RWPE2 (cell line): ENCODE data around the gene ERCC8.

ENCODE experiments used
- ATAC-seq: fragments of 200-7000 bp; cut with Tn5 transposase; 3 replicates; pipeline ENCODE4 v1.9.1; 2021; ENCODE audit warnings: low read depth
- DNase-seq: peaks from one replicate; pipeline ENCODE4 v3.0.0-alpha.2; 2020; ENCODE audit warnings: low spot score
- H3K27ac ChIP-seq: fragments of 450-650 bp; 2 replicates; pipeline ENCODE4 v1.5.1; 2017; ENCODE audit warnings: mild to moderate bottlenecking; ENCODE audit not compliant: poor library complexity, severe bottlenecking
- H3K27me3 ChIP-seq: fragments of 250-450 bp; sonication (Bioruptor Pico); 2 replicates; pipeline ENCODE4 v1.5.1; 2021; ENCODE audit warnings: mild to moderate bottlenecking, moderate library complexity; ENCODE audit not compliant: insufficient read depth, poor library complexity, severe bottlenecking
- H3K36me3 ChIP-seq: fragments of 250-450 bp; sonication (Bioruptor Pico); 2 replicates; pipeline ENCODE4 v1.5.1; 2020; ENCODE audit warnings: low read depth, mild to moderate bottlenecking, moderate library complexity
- H3K4me1 ChIP-seq: fragments of 250-450 bp; sonication (Bioruptor Pico); 2 replicates; pipeline ENCODE4 v1.5.1; 2021; ENCODE audit warnings: mild to moderate bottlenecking, moderate library complexity; ENCODE audit not compliant: insufficient read depth, poor library complexity, severe bottlenecking
- H3K4me3 ChIP-seq: fragments of 250-450 bp; sonication (Bioruptor Pico); 2 replicates; pipeline ENCODE4 v1.5.1; 2021; ENCODE audit warnings: mild to moderate bottlenecking, moderate library complexity; ENCODE audit not compliant: severe bottlenecking
- H3K9me3 ChIP-seq: fragments of 250-450 bp; sonication (Bioruptor Pico); 2 replicates; pipeline ENCODE4 v1.5.1; 2021; ENCODE audit warnings: mild to moderate bottlenecking, moderate library complexity; ENCODE audit not compliant: severe bottlenecking
- CTCF ChIP-seq: fragments of 450-650 bp; IDR thresholded peaks from one replicate; pipeline ENCODE4 v1.5.1; 2017; ENCODE audit warnings: mild to moderate bottlenecking, moderate library complexity; ENCODE audit not compliant: poor library complexity, severe bottlenecking

The ERCC8 gene

GRCh38 chr5:60827201-60827600 is 117.7 kb downstream of the ERCC8 start:
- no peak for TF ChIP-seq CTCF
- Histone ChIP-seq H3K9me3 (no peaks in the 10 kb centered on the region), H3K4me1 (no peaks in the 10 kb centered on the region), H3K27ac (no peak overlapping the region), H3K36me3 (no peaks in the 10 kb centered on the region), H3K27me3 (no peaks in the 10 kb centered on the region), H3K4me3 (no peak overlapping the region)
- ATAC-seq (no peak), DNase-seq (no peak)

- Histone ChIP-seq H3K36me3 (no peaks in the 10 kb centered on the region), H3K4me3 (no peak overlapping the region), H3K4me1 (no peaks in the 10 kb centered on the region), H3K27me3 (no peaks in the 10 kb centered on the region), H3K27ac (no peak overlapping the region), H3K9me3 (no peaks in the 10 kb centered on the region)
- no peak for TF ChIP-seq CTCF
- DNase-seq (no peak), ATAC-seq (no peak)
These were observed 118.2 kb downstream of the ERCC8 start for GRCh38 chr5:60826653-60827052.
